ENCODE measurements around the gene MLNR. TPM values are rescaled to one million over a fixed set of nuclear protein-coding genes. Genes with fewer than 3 reads are reported as not detected.

The MLNR gene
- total RNA-seq, 4 donors from 2014 or later = not detected

GRCh38 chr13:49246850-49247642, 26.9 kb downstream of the MLNR start:
- Histone ChIP-seq H3K27me3 (no peaks in the 10 kb centered on the region), H3K4me3 (peak overlapping the region; percentile 65 to 87 (median 75)), H3K9me3 (no peaks in the 10 kb centered on the region), H3K36me3 (no peaks in the 10 kb centered on the region), H3K27ac (peak overlapping the region; percentile 74 to 88 (median 86)), H3K4me1 (peaks cover 0 to 15% (median 2%) of the 10 kb centered on the region in 4 donors)
- TF ChIP-seq CTCF (IDR thresholded peaks at IDR 0.05) = no peak
- TF ChIP-seq POLR2A (IDR thresholded peaks at IDR 0.05) = no peak
- no peak for DNase-seq

- TF ChIP-seq POLR2A (IDR thresholded peaks at IDR 0.05) (peak; percentile 70 to 81), CTCF (IDR thresholded peaks at IDR 0.05) (peak in 2 of 6 experiments; percentile 3 to 15)
- DNase-seq = peak; percentile 96 to 99 (median 97)
- peak within 1 kb of the TSS; percentile 65 to 87 (median 75) for H3K4me3 ChIP-seq
- no peaks in the 10 kb centered on the region for H3K36me3 ChIP-seq
- H3K4me1 ChIP-seq = peaks cover 0 to 15% (median 2%) of the 10 kb centered on the region in 4 donors
- H3K9me3 ChIP-seq = no peaks in the 10 kb centered on the region
- H3K27ac ChIP-seq = peak within 1 kb of the TSS; percentile 74 to 88 (median 86)
- H3K27me3 ChIP-seq = no peaks in the 10 kb centered on the region
These were observed 27.8 kb downstream of the MLNR start, which contains the start of gene CDADC1 for GRCh38 chr13:49247643-49248621. CDADC1 (plus strand) TSS chr13:49247925; CDS start chr13:49248038, 113 bp downstream.

GRCh38 chr13:49248622-49249002, 28.5 kb downstream of the MLNR start:
- no peaks in the 10 kb centered on the region for H3K27me3 ChIP-seq
- no peak for DNase-seq
- H3K4me3 ChIP-seq = peak overlapping the region; percentile 65 to 87 (median 75)
- no peaks in the 10 kb centered on the region for H3K36me3 ChIP-seq
- H3K4me1 ChIP-seq = peaks cover 0 to 15% (median 2%) of the 10 kb centered on the region in 4 donors
- TF ChIP-seq POLR2A (IDR thresholded peaks at IDR 0.05) = no peak
- TF ChIP-seq CTCF (IDR thresholded peaks at IDR 0.05) = no peak
- H3K9me3 ChIP-seq = no peaks in the 10 kb centered on the region
- peak overlapping the region; percentile 74 to 88 (median 86) for H3K27ac ChIP-seq

- Histone ChIP-seq H3K4me3 (no peak overlapping the region), H3K27ac (no peak overlapping the region), H3K36me3 (peaks cover 0 to 14% (median 0%) of the 10 kb centered on the region in 3 donors), H3K9me3 (no peaks in the 10 kb centered on the region), H3K27me3 (no peaks in the 10 kb centered on the region), H3K4me1 (peaks cover 0 to 15% (median 2%) of the 10 kb centered on the region in 4 donors)
- TF ChIP-seq POLR2A (IDR thresholded peaks at IDR 0.05) (no peak), CTCF (IDR thresholded peaks at IDR 0.05) (no peak)
- no peak for DNase-seq
These were observed 31.2 kb downstream of the MLNR start for GRCh38 chr13:49251326-49251725.

GRCh38 chr13:49253310-49253709, 33.2 kb downstream of the MLNR start:
- Histone ChIP-seq H3K27me3 (no peaks in the 10 kb centered on the region), H3K4me1 (peaks cover 0 to 10% (median 2%) of the 10 kb centered on the region in 4 donors), H3K9me3 (no peaks in the 10 kb centered on the region), H3K36me3 (peaks cover 0 to 16% (median 0%) of the 10 kb centered on the region in 3 donors), H3K27ac (no peak overlapping the region), H3K4me3 (no peak overlapping the region)
- TF ChIP-seq CTCF (IDR thresholded peaks at IDR 0.05) = no peak
- DNase-seq = no peak

Data from Peyer's patch (tissue), 4 donors.